HG02943 (cell line): ENCODE measurements around the gene TBX6.
"Not testable (repeated sequence)": the region's sequence is repeated elsewhere in the genome, so short reads cannot be mapped to it uniquely, and the experiment has no call there.

Experiments used
- ATAC-seq: cut with Tn5 transposase; IDR thresholded peaks from one replicate; pipeline ENCODE4 v1.9.1; 2021; ENCODE audit warnings: mild to moderate bottlenecking, low read depth, moderate library complexity; ENCODE audit not compliant: unreplicated experiment

The TBX6 gene

GRCh38 chr16:30040690-30041089 is 51.0 kb downstream of the TBX6 start:
- not testable (repeated sequence) for ATAC-seq

GRCh38 chr16:30040221-30040620 is 51.5 kb downstream of the TBX6 start:
- ATAC-seq = no peak
